ENCODE results near the gene FAM234B.
"Not testable (repeated sequence)": the region's sequence is repeated elsewhere in the genome, so short reads cannot be mapped to it uniquely, and the experiment has no call there.

Gene FAM234B

GRCh38 chr12:13023811-13024530 is 20.2 kb upstream of the FAM234B start:
- DNase-seq (ENCODE audit: low read depth in 2 of 2): no peak

DNA sequence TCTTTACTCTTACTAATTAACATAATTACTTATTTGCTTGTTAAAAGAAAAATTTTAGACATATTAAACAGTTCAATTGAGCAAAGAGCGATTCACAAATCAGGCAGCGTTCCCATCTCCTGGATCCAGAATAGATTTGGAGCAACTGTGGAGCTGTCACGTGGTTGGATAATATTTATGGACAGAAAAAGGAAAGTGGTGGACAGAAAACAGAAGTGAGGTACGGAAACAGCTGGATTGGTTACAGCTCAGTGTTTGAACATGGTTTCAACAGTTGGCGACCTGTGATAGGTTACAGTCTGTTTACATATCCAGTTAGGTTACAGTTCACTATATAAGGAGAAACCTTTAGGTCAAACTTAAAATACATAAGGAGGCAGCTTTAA is 19.7 kb upstream of the FAM234B start:
- DNase-seq (ENCODE audit: low read depth in 2 of 2): no peak

- no peak for DNase-seq (ENCODE audit: low read depth in 2 of 2)
These were observed 17.9 kb upstream of the FAM234B start for GRCh38 chr12:13026286-13026685.

GRCh38 chr12:13027032-13027431 is 17.1 kb upstream of the FAM234B start:
- DNase-seq (ENCODE audit: low read depth in 2 of 2): no peak

DNA sequence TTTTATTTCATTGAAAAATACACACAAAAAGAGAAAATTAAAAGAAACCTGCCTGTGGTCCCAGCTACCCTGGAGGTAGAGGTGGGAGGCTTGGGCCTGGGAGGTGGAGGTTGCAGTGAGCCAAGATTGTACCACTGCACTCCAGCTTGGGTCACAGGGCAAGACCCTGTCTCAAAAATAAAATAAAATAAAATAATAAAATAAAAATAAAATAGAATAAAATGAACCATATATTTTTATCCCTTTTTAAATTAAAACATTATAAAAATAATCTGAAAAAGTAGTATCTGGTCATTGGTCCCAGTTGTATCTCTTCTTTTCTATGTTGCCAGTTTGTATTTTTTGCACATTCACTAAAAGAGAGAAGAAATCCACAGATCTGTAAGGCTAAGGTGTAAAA is 16.7 kb upstream of the FAM234B start:
- DNase-seq (ENCODE audit: low read depth in 2 of 2): no peak

DNA sequence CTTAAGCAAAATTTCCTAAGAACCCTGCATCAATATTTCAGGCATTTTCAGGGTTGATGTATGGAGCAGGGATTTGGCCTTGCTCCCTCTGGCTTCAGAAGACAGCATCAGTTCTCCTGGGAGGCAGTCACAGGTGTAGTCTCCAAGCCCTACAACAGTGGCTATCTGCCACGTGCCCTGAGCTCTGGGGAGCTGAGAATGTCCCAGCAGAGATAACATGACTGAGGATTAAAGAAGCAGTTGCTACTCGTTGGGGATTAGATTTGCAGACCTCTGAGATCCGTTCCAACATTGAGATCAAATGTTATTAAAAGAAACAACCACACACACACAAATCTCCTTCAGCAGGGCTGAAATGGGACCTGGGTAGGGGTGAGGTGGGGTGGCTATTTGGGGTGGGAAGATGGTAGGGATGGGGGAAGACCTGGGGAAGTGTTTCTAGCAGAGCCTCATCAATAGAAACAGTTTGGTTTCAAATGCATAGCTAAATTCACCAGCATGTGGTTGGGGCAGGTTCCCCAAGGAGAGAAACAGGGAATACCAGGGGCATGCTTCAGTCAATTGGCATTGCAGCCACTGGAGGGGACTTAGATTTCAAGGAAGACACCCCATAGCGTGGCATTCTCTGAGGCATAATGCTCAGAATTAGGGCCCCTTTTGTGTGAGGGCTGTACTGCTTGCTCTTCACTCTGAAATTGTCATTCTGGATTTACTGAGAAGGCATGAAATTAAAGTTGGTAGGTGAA is 15.2 kb upstream of the FAM234B start:
- DNase-seq (ENCODE audit: low read depth in 2 of 2): no peak

DNA sequence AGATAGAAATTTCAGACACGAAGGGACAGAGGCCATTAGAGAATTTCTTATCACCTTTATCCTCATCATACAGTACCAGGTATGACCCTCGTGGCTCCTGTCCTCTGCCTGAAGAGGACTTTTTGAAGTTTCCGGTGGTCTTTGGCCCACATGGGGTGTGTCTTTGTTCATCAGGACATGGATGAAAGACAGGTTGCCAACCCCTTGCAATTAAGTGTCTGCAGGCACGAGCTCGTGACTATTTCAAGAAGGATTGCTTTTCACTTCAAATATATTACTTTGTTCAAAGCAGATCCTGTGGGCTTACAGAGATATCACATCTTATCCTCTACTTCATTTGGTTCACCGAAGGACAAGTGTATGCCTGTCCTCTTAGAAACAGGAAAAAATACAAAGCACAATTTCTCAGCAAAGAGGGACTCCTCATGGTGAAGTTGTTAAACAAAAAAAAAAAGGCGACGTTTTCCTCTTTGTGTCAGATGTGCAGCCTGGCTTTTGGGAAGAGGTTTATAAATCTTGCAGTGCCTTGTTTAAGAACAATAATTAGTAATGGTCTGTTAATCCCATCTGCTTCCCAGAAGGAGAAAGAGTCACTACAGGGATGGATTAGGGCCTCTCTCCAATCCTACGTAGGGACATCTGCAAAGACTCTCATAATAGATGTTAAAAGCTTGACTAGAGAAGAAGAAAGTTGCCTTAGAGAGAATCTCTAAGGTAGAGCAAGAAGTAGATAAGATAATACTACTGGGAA is 13.5 kb upstream of the FAM234B start:
- DNase-seq (ENCODE audit: low read depth in 2 of 2): no peak

DNA sequence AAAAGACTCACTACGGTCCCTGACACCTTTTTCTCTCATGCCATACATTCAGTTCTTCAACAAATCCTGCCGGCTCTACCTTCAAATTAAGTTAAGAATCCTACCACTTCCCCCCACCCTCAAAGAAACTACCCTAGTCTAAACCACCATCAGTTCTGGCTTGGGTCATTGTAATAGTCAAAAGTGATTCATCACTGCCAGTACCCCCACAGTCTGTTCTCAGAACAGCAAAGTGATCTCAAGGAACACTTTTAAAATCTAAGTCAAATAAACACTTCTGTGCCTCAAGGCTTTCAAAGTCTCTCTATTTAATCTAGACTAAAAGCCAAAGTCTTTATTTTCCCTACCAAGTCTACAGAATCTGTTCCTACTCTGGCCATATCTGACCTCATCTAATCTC is 12.0 kb upstream of the FAM234B start:
- no peak for DNase-seq (ENCODE audit: low read depth in 2 of 2)

- DNase-seq (ENCODE audit: low read depth in 2 of 2): no peak
These were observed 10.7 kb upstream of the FAM234B start for GRCh38 chr12:13033476-13033875.

DNA sequence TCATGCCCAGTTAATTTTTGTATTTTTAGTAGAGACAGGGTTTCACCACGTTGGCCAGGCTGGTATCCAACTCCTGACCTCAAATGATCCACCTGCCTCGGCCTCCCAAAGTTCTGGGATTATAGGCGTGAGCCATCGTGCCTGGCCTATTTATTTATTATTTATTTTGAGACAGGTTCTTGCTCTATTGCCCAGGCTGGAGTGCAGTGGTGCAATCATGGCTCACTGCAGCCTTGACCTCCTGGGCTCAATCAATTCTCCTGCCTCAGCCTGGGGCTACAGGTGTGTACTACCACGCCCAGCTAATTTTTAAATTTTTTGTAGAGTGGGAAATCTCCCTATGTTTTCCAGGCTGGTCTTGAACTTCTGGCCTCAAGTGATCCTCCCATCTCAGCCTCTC is 8.8 kb upstream of the FAM234B start:
- not testable (repeated sequence) for DNase-seq (ENCODE audit: low read depth in 2 of 2)

- DNase-seq (ENCODE audit: low read depth in 2 of 2): no peak
These were observed 7.3 kb upstream of the FAM234B start for GRCh38 chr12:13036881-13037280.

GRCh38 chr12:13038491-13039161 is 5.6 kb upstream of the FAM234B start:
- DNase-seq (ENCODE audit: low read depth in 2 of 2): no peak

DNA sequence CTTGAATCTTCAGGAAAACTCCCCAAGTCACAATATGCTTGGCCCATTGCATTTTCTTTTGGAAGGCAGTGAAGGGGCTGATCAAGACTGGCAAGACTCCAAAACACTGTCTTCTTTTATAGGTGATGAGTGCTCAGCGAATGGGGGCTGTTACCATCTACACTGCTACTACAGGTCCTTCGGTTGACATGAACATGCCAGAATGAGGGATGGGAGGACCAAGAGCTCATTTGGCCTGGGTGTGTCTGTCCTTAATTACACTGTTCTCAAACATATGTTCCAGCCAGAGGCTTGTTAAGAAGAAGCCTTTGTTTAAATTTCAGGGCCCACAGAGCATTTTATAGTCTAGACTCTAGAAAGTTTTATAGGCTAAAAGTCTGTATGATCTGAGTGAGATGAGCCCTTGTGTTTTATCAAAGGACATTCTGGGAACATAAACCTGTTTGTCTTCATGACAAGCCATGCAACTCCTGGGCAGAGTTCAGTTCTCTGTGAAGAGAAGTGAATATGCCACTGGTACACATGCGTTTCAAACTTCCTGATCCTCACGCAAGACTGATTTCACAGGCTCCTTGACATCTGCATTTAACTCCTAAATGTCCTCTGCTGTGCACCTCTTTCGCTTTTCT is 4.7 kb upstream of the FAM234B start:
- DNase-seq (ENCODE audit: low read depth in 2 of 2): no peak

- no peak for DNase-seq (ENCODE audit: low read depth in 2 of 2)
These were observed 3.0 kb upstream of the FAM234B start for GRCh38 chr12:13041224-13041623.

DNA sequence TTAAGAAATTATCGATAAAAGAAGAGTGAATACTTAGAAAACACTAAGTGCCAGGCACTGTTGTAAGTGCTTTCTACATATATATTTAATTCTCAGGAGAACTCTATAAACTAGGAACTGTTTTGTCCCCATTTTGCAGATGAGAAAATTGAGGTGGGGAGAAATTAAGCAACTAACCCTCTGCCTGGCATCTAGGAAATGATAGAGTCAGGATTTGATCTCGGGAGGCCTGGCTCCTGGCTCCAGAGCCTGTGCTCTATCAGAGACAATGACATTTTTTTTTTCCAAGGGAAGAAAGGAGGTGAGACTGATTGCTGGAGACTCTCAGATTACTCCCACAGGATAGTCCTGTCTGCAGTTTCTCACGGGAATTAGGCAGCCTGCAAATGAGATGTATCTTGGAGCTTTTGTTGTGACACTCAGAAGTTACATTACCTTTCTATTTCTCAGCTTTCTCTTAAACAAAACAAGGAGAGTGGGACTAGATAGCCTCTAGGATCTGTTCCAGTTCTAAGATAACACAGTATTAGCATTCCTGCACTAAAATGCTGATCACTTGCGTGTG is 1.4 kb upstream of the FAM234B start:
- no peak for DNase-seq (ENCODE audit: low read depth in 2 of 2)

DNA sequence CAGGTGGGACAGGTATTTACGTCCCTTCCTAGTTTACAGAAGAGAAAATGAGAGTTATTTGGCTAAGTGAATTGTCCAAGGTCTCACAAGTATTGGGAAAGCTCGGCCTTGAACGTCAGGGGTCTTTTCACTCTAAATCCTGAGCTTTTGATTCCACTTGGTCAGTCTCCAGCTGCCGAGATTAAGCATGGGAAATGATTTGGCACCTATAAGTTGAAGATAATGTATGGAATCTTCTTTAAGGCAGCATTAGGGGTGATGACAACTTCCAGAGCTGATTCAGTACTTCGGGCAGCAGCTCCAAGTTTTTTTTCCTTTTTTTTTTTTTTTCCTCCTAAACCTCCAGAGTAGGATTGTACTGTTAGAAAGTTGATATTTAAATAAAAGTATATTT is 722 bp downstream of the FAM234B start:
- no peak for DNase-seq (ENCODE audit: low read depth in 2 of 2)

DNA sequence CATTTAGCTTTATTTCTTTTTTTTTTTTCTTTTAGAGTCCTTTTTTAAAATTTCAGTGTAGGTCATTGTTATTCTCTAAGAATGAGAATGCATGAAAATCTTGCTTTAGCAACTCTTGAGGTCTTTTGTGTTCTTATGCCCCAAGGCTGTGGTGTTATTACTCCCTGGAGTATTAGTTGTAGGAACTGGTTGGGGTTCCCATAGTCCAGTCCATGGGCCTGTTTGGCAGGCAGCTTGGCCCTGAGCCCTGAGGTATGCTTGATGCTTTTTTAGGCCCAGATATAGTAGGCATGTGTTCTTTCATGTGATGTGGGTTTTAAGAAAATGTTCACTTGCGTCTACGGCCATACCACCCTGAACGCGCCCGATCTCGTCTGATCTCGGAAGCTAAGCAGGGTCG is 1.6 kb downstream of the FAM234B start:
- DNase-seq (ENCODE audit: low read depth in 2 of 2): no peak

DNA sequence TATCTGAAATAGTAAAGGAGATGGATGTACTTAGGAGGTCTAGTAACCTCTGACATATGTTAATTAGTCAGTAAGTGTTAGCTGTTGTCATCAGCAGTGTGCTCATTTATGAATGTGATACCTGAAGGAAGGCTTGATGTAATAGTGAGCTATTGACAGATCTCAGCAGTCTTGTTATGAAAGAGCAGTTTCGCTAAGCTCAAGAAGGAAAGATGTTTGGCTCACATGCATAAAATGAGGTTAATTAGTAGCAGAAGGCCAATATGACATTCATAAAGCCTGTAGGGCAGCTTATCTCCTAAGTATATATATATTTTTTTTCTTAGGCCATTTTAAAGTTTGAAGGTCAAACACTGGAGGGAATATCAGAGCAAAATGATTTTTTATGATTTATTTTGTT is 2.8 kb downstream of the FAM234B start:
- DNase-seq (ENCODE audit: low read depth in 2 of 2): no peak

- DNase-seq (ENCODE audit: low read depth in 2 of 2): no peak
These were observed 5.6 kb downstream of the FAM234B start for GRCh38 chr12:13049816-13050215.

DNA sequence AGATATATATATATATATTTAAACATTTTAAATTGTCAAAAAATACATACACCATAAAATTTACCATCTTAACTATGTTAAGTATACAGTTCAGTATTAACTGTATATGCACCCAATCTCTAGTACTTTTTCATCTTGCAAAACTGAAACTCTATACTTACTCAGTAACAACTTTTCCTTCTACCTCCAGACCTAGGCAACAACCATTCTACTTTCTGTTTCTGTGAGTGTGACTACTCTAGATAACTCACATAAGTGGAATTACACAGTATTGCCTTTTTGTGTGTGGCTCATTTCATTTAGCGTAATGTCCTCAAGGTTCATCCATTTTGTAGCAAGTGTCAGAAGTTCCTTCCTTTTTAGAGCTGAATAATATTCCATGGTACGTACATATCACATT is 8.2 kb downstream of the FAM234B start:
- no peak for DNase-seq (ENCODE audit: low read depth in 2 of 2)

- not testable (repeated sequence) for DNase-seq (ENCODE audit: low read depth in 2 of 2)
These were observed 9.4 kb downstream of the FAM234B start for GRCh38 chr12:13053617-13054016.
